8988T (cell line): ENCODE data around the gene FN3K.

Experiments
- DNase-seq: peaks from one replicate; pipeline ENCODE4 v3.0.0; 2011

Gene FN3K

GRCh38 chr17:82734987-82735866, at the start of gene FN3K:
FN3K (plus strand) TSS chr17:82735615; CDS start chr17:82735637, 22 bp downstream.
- DNase-seq = no peak

DNA sequence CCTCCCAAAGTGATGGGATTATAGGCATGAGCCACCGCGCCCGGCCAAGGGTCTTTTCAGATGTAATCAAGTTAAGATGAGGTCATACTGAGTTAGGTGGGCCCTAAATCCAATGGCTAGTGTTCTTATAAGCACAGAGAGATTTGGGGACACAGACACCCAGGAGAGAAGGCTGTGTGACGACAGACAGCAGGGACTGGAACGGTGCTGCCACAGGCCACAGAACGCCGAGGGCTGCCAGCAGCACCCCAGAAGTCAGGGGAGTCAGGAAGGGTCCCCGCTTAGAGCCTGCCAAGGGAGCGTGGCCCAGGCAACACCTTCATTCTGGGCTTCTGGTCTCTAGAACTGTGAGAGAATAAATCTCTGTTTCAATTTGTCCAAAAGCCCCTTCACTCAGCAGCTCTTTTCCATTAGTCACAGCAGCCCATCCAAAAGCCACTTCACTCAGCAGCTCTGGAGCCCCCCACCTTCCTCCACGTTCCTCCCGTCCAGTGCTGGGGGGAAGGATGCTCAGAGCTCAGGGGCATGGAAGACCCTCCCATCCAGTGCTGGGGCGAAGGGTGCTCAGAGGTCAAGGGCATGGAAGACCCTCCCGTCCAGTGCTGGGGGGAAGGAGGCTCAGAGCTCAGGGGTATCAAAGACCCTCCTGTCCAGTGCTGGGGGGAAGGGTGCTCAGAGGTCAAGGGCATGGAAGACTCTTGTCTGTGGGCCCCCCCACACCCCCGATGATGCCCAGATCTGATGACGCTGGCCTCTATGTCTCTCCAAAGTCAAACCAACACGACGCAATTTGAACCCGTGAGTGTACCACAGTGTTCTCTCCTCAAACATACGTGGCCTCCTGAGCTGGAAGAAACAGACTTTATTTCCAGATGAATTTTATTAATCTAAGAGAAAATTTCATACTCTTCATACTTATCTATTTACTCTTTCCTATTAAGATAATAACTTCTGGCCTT, 48.8 kb upstream of the FN3K start:
- no peak for DNase-seq

DNA sequence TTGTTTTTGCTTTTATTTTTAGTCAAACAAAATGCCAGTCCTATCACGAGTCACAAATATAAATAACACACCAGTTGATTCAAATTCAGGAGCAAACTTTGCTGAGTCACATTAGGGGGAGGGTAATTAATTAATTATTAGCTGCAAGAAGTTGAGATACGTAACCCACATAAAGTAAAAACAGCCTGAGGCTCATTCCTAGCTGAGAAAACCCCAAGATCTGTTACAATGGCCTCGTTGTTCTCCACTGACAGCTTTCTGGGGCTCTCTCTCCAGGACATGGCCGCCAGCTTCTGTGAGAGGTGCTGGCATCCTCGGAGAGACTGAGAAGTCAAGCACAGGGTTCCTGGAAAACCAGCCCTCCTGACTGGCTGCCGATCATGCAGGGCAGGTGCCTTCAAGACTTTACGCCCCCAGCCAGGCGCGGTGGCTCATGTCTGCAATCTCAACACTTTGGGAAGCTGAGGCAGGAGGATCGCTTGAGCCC, 48.0 kb upstream of the FN3K start:
- no peak for DNase-seq

- DNase-seq = no peak
Observed at GRCh38 chr17:82687871-82688270, 47.5 kb upstream of the FN3K start.

GRCh38 chr17:82689077-82689476, 46.3 kb upstream of the FN3K start:
- no peak for DNase-seq

GRCh38 chr17:82690786-82691489, 44.5 kb upstream of the FN3K start:
- no peak for DNase-seq

DNA sequence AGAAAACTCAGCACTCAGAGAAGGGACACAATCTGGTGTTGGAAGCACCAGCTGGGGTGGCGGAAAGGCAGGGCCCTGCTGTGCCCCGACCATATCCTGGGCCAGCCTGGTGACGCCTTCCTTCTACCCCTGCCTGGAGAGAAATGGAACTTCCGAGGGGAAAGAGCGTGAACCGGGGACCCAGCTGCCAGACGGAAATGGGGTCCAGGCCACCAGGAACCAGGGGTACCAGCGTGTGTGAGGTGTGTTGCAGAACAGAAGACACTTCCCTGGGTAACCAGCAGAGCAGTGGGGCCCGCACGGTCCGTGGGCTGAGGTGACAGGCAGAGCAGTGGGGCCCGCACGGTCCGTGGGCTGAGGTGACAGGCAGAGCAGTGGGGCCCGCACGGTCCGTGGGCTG, 43.7 kb upstream of the FN3K start:
- no peak for DNase-seq

DNA sequence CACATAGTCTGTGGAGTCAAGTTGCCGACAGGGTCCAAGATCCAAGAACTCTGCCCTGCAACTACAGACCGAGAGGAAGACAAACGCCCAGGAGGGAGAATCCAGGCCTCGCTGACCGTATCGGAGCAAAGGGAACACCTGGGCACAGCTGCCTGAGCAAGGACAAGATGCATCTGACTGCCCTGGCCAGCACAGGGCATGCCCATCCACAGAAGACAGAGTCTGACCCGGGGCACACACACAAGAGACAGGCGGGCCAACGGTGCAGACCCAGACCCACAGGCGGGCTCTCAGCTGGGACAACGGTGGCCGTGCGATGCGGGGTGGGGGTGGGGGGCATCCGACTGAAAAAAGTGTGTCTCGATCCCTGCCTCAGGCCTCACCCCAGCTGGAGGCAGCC, 43.1 kb upstream of the FN3K start:
- no peak for DNase-seq

DNA sequence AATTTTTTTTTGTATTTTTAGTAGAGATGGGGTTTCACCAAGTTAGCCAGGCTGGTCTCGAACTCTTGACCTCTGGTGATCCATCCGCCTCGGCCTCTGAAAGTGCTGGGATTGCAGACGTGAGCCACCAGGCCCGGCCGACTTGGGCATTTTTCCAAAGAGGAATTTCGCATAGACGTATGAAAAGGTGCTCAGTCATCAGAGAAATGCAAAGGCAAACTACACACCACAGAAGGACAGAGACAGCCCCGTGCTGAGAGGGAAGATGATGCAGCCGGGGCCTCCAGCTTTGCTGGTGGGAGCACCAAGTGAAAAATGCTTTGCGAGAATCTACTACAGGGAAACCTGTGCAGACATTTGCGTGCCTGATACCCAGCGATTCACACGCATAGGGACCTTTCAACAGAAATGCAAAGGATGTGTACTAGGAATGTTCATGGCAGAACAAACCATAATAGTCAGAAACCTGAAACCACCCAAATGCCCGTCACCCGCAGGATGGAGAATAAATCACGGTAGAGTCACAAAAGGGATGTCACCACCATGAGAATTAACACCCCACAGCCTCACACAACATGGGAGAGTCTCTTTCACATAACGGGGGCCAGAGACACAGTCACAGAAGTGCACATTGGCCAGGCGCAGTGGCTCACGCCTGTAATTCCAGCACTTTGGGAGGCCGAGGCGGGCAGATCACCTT, 42.1 kb upstream of the FN3K start:
- DNase-seq = no peak

DNA sequence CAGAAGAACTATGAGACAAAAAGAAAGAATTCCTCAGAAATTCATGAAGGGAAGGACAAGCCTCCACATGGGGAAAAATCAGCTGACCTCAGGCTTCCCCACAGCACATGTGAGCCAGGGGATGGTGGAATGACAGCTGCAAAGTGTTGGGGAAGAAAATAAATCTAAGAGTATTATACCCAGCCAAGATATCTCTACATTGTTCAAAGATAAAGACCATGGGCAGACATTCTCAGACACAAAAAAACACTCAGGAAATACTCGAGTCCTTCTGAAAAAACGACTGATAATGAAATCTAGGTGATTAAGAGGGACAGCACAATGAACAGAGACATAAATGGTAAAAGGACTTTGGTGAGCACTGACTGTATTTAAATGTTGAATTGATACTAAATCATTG, 40.8 kb upstream of the FN3K start:
- no peak for DNase-seq

- no peak for DNase-seq
Observed at GRCh38 chr17:82696259-82696658, 39.2 kb upstream of the FN3K start.

DNA sequence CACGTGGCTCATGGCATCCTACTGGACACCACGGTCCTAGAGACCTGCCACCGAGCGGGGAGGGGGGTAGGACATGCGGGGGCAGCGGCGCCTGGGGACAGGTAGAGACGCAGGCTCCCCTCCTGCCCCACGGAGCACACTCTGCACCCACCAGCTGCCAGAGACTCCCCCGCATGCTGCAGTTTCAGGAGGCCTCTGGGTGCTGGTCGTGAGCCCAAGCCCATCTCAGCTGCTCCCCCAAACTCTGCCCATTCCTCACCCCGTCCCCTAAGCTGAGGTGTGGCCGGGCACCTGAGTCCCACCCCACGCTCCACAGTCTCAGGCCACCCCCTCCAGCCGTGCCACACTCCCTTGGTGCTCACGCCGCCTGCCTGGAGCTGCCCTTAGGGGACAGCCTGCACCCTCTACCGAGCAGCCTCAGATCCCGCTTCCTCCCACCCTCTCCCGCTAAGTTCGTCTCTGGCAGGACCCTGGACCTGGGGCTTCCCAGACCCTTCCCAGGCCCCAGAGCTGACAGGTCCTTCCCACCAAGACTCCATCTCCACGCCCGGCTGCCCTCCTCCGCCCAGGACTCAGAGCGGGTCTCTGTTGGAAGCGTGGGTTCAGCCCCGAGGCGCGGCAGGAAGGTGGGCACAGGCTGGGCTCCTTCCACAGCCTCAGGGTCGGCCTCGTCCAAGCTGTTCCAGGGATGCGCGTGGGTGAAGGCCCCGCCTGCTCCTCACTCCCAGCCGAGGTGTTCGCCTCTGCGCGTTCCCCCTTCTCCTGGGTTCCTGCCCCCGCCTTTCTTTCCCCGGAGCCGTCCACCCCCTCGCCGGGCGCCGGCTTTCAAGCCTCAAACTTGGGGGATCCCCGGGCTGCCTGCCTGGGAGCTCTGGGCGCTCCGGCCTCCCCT, 38.3 kb upstream of the FN3K start:
- no peak for DNase-seq

DNA sequence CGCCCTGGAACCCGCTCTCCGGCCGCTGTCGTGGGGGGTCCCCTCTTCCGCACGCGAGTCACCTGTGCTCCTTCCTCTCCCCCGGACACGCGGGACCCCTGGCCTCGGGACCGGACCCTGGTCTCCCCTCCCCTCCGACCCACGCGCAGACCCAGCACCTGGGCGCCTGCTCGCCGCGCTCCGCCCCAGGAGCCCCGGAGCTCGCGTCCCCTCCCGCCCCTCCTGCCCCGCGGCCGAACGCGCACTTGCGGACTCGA, 37.7 kb upstream of the FN3K start:
- no peak for DNase-seq

DNA sequence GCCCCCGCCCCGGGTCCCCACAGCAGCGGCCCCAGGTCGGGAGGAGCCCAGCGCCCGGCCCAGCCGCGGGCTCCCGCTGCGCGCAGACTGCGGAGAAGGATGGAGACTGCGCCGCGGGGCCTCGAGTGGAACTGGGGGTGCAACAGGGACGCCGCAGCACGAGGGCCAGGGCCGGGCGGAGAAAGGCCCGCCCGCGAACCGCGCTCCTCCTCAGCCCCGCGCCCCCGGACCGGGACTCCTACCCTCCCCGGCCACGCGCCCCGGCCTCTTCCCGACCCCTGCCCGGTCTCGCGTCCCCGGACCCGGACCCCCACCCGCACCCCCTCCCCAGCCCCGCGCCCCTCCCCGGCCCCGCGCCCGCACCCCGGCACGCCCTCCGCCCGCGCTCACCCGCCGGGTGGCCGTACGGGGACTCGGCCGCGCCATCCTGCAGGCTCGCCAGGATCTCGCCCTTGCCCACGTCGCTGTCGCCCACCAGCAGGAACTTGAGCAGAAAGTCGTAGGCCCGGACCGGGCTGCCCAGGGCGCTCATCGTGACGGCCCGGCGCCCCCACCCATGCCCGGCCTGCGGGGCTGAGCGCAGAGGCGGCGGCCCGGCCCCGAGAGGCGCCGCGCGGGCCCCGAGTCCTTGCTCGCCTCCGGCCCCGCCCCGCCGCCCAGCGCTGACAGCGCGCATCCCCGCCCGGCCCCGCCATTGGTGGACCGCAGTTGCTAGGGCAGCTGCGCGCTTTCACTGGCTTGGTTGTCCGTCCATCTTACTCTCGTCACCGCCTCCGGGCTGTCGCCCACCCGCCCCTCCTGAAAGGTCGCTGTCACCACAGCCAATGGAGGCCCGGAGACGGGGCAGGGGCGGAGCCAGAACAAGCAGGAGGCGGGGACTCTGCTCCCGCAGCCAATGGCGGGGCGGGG, 37.1 kb upstream of the FN3K start, which contains the start of gene RAB40B:
TSS of gene RAB40B (minus strand) at position 634 of the 909 bp plus-strand sequence. CDS start at position 532, 102 bp downstream.
- peak; percentile 96 for DNase-seq

DNA sequence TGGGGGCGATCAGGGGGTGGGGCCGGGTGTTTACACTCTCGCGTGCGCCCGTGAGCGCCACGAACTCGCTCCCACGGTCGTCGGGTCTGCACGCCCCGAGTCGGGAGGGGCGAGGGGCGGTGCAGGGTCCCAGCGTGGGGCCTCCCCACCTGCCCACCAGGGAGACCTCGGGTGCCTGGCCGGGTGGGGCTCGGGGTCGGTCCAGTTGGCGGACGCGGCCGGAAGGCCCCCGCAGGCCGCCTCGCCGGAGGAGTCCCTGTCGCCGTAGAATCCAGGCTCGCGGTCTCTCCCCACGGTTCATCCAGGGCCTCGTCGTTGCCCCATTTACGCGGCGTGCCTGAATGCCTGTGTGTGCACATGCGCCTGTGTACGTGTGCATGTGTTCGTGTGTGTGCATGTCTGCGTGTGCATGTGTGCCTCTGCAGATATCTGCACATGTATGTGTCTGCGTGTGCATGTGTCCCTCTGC, 36.4 kb upstream of the FN3K start:
- DNase-seq = no peak

- no peak for DNase-seq
Observed at GRCh38 chr17:82699551-82699950, 35.9 kb upstream of the FN3K start.

GRCh38 chr17:82702231-82702927, 33.0 kb upstream of the FN3K start:
- no peak for DNase-seq

- DNase-seq = no peak
Observed at GRCh38 chr17:82703036-82703745, 32.2 kb upstream of the FN3K start.
